PC-3 (cell line): ENCODE data around the gene IQGAP3. TPM values are rescaled to one million over a fixed set of nuclear protein-coding genes. Genes with fewer than 3 reads are reported as not detected.

Experiments used
- ATAC-seq: fragments of 200-7000 bp; cut with Tn5 transposase; 2 replicates; pipeline ENCODE4 v1.9.1; 2020; ENCODE audit warnings: mild to moderate bottlenecking, moderate library complexity
- BruUV-seq: library from RNA; stranded (reverse); fragments of 400-500 nt; replicated peaks from 2 replicates; lab custom pipeline; 2021; lab: Mats Ljungman, UMichigan
- CTCF ChIA-PET: fragments of 300-600 bp; sonication (Branson Sonifier 250); formaldehyde crosslinking; loops from one replicate; lab custom pipeline; 2022; ENCODE audit warnings: antibody characterized with exemption; lab: Charles Lee
- POLR2A ChIA-PET: fragments of 300-600 bp; sonication (Branson Sonifier 250); formaldehyde crosslinking; loops from one replicate; lab custom pipeline; 2022; ENCODE audit warnings: antibody characterized with exemption; ENCODE audit not compliant: unreplicated experiment; lab: Charles Lee
- DNase-seq: peaks from one replicate; pipeline ENCODE4 v3.0.0-alpha.2; 2015
- H2AFZ ChIP-seq: fragments of 300-600 bp; sonication (generic); 2 replicates; pipeline ENCODE4 v1.6.0; 2016; ENCODE audit warnings: antibody characterized with exemption, low read length
- H3F3A ChIP-seq: fragments of 300-600 bp; sonication (generic); one replicate; pipeline ENCODE4 v1.6.0; 2017; ENCODE audit warnings: antibody characterized with exemption, low read length, control low read depth, mild to moderate bottlenecking; ENCODE audit not compliant: unreplicated experiment
- H3K27ac ChIP-seq: fragments of 300-600 bp; sonication (generic); 2 replicates; pipeline ENCODE4 v1.5.1; 2016; ENCODE audit warnings: mild to moderate bottlenecking, low read length
- H3K27me3 ChIP-seq: fragments of 300-600 bp; sonication (generic); 2 replicates; pipeline ENCODE4 v1.6.1; 2016; ENCODE audit warnings: low read length, mixed read lengths
- H3K36me3 ChIP-seq: fragments of 300-600 bp; sonication (generic); 2 replicates; pipeline ENCODE4 v1.6.1; 2016; ENCODE audit warnings: low read depth, mixed run types, low read length, mixed read lengths
- H3K4me1 ChIP-seq: fragments of 300-600 bp; sonication (generic); 2 replicates; pipeline ENCODE4 v1.5.1; 2016; ENCODE audit warnings: low read length; ENCODE audit not compliant: insufficient read depth
- H3K4me2 ChIP-seq: fragments of 300-600 bp; sonication (generic); 2 replicates; pipeline ENCODE4 v1.6.0; 2016; ENCODE audit warnings: low read length
- H3K4me3 ChIP-seq: fragments of 300-600 bp; sonication (generic); 2 replicates; pipeline ENCODE4 v1.5.1; 2016; ENCODE audit warnings: mild to moderate bottlenecking, low read length, mixed read lengths
- H3K79me2 ChIP-seq: fragments of 300-600 bp; sonication (generic); 2 replicates; pipeline ENCODE4 v1.6.1; 2017; ENCODE audit warnings: low read length, mixed read lengths
- H3K9ac ChIP-seq: fragments of 300-600 bp; sonication (generic); 2 replicates; pipeline ENCODE4 v1.6.0; 2016; ENCODE audit warnings: mild to moderate bottlenecking, low read length
- H3K9me2 ChIP-seq: fragments of 300-600 bp; sonication (generic); replicated peaks from 2 replicates; pipeline ENCODE4 v1.6.1; 2016; ENCODE audit warnings: mixed run types, low read length, mixed read lengths
- H3K9me3 ChIP-seq: fragments of 300-600 bp; sonication (generic); 2 replicates; pipeline ENCODE4 v1.6.1; 2016; ENCODE audit warnings: low read length, mixed read lengths
- H4K20me1 ChIP-seq: fragments of 300-600 bp; sonication (generic); 2 replicates; pipeline ENCODE4 v1.6.1; 2016; ENCODE audit warnings: low read length, mixed read lengths
- CTCF ChIP-seq: fragments of 300-600 bp; sonication (generic); conservative IDR thresholded peaks from 2 replicates; pipeline ENCODE4 v1.5.1; 2017; ENCODE audit warnings: antibody characterized with exemption, low read depth, mild to moderate bottlenecking, low read length
- EZH2 ChIP-seq: fragments of 300-600 bp; sonication (generic); IDR thresholded peaks from one replicate; pipeline ENCODE4 v1.6.1; 2017; ENCODE audit warnings: antibody characterized with exemption, mild to moderate bottlenecking, low read length; ENCODE audit not compliant: unreplicated experiment
- EZH2phosphoT487 ChIP-seq: fragments of 300-600 bp; sonication (generic); IDR thresholded peaks from 2 replicates; pipeline ENCODE4 v1.6.1; 2018; ENCODE audit warnings: mild to moderate bottlenecking, antibody characterized with exemption, low read length, borderline replicate concordance
- intact Hi-C: fragments of 100-400 bp; cut with micrococcal nuclease; formaldehyde crosslinking; loops from 2 replicates; pipeline ENCODE4 v1.9.0; 2023
- total RNA-seq: library from RNA; depleted of rRNA; stranded (reverse); fragments of >200 nt; gene quantifications from 2 replicates; pipeline ENCODE4 v1.2.3, GENCODE V29; 2014

IQGAP3 gene
- total RNA-seq, 1 experiment from 2014 or later: 54.3 TPM

DNA sequence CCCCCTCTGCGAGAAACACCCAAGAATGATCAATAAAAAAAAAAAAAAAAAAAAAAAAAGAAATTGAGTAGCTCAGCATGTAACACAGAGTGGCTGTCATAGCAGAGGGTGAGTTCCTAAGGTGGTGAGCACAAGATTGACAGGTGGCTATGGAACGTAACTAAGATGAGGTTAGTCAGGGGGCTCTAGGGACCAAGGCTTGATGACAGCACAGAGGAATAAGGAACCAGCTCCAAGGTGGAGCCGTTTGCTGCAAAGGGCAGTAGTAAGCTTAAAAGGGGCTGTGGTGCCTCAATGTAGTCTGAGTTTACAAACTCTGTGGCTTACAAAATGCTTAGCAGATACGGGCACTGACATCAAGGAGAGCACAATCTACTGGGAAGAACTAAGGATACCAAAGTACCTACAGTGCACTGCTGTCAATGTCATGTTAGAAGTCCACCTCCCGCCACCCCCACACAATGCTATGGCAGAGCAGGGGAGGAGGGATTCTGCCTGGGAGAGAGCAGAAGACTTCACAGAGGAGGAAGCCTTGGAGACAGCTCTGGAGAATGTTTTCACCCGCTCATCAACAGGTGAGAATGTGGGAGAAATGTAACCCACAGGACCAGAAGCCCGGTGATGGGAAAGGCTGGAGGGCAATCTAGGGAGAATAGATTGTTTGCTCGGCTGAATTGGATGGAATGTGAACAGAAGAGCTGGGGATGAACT, 13.1 kb downstream of the IQGAP3 start:
- no peak for TF ChIP-seq EZH2
- no peak for TF ChIP-seq CTCF
- TF ChIP-seq EZH2phosphoT487: no peak
- H3F3A ChIP-seq: no peaks in the 10 kb centered on the region
- no peaks in the 10 kb centered on the region for H3K27me3 ChIP-seq
- no TSS peak for BruUV-seq
- H3K9ac ChIP-seq: no peak overlapping the region
- no peak for ATAC-seq
- no peaks in the 10 kb centered on the region for H3K4me1 ChIP-seq
- H3K9me2 ChIP-seq: no peaks in the 10 kb centered on the region
- ChIA-PET CTCF (interaction anchor here (0.6 kb wide), 1 partner anchor 173 kb away, joined by 3 read pairs; no protein-coding TSS in a partner anchor), POLR2A (no interaction called here)
- H3K79me2 ChIP-seq: no peaks in the 10 kb centered on the region
- no peaks in the 10 kb centered on the region for H4K20me1 ChIP-seq
- intact Hi-C loops: no loop called here
- H3K9me3 ChIP-seq: no peaks in the 10 kb centered on the region
- H3K36me3 ChIP-seq: peaks cover 62% of the 10 kb centered on the region
- H3K4me3 ChIP-seq: no peak overlapping the region
- no peak overlapping the region for H2AFZ ChIP-seq
- H3K4me2 ChIP-seq: no peak overlapping the region
- H3K27ac ChIP-seq: no peak overlapping the region
- DNase-seq: no peak

DNA sequence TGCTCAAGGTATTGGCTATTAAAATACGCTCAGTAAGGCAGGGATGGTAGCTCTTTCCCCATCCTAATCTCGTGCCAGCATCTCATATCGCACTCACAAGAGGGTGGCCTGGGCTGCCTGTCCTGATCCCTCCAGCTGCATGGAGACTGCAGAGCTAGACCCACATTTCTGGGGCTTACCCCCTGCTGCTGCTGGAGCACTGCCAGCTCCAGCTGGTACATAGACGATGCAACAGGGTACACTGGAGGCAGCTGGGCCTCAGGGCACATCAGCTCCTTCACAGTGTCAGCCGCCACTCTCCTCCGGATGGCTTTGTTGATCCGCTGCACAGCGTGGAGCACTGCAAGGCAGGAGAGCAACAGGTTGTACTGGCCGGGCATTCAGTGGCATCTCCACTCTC, 16.0 kb downstream of the IQGAP3 start:
- no peak for DNase-seq
- BruUV-seq: no TSS peak
- H3K4me2 ChIP-seq: no peak overlapping the region
- ATAC-seq: no peak
- no peaks in the 10 kb centered on the region for H4K20me1 ChIP-seq
- no peaks in the 10 kb centered on the region for H3F3A ChIP-seq
- TF ChIP-seq CTCF: no peak
- TF ChIP-seq EZH2: no peak
- no peak for TF ChIP-seq EZH2phosphoT487
- peaks cover 20% of the 10 kb centered on the region for H3K4me1 ChIP-seq
- no peak overlapping the region for H2AFZ ChIP-seq
- ChIA-PET POLR2A (no interaction called here), CTCF (no interaction called here)
- no peak overlapping the region for H3K9ac ChIP-seq
- H3K27me3 ChIP-seq: no peaks in the 10 kb centered on the region
- H3K79me2 ChIP-seq: no peaks in the 10 kb centered on the region
- no peaks in the 10 kb centered on the region for H3K9me2 ChIP-seq
- no peak overlapping the region for H3K4me3 ChIP-seq
- no peaks in the 10 kb centered on the region for H3K9me3 ChIP-seq
- intact Hi-C loops: no loop called here
- no peak overlapping the region for H3K27ac ChIP-seq
- H3K36me3 ChIP-seq: peaks cover 49% of the 10 kb centered on the region

DNA sequence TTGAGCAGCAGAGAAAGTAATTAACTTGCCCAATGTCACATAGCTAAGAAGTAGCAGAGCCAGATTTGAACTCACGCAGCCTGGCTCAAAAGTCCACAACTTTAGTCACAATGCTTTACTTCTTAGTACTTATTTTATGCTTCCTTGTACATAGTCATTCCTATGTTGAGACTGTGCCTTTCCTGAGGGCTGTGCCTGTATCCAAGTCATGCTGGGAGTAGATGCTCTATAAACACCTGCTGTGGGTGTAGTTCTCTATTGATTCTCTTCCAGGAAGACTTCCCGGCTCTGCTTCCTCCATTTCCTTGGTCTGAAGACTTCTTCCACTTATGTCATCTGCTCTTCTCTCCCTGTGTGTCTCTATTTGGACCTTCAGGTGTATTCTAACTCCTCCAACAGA, 16.6 kb downstream of the IQGAP3 start:
- POLR2A ChIA-PET: no interaction called here
- Histone ChIP-seq H3K79me2 (no peaks in the 10 kb centered on the region), H3K27ac (no peak overlapping the region), H3K9ac (no peak overlapping the region), H3K9me2 (no peaks in the 10 kb centered on the region), H3F3A (no peaks in the 10 kb centered on the region), H3K9me3 (no peaks in the 10 kb centered on the region), H3K4me1 (peaks cover 21% of the 10 kb centered on the region), H3K27me3 (no peaks in the 10 kb centered on the region), H3K36me3 (peaks cover 52% of the 10 kb centered on the region), H3K4me2 (no peak overlapping the region), H3K4me3 (no peak overlapping the region), H4K20me1 (no peaks in the 10 kb centered on the region), H2AFZ (no peak overlapping the region)
- no TSS peak for BruUV-seq
- intact Hi-C loops: no loop called here
- TF ChIP-seq EZH2 (no peak), CTCF (no peak), EZH2phosphoT487 (no peak)
- CTCF ChIA-PET: no interaction called here
- ATAC-seq (no peak), DNase-seq (no peak)
